ENCODE results near the gene GNAT3.

GRCh38 chr7:80520199-80520598, 8.3 kb upstream of the GNAT3 start:
- no peak for TF ChIP-seq CTCF (IDR thresholded peaks at IDR 0.05)
- TF ChIP-seq POLR2A (IDR thresholded peaks at IDR 0.05) = no peak

Data from uterus (tissue), 2 donors.